ENCODE data around the gene MAP1A. TPM values are rescaled to one million over a fixed set of nuclear protein-coding genes. Genes with fewer than 3 reads are reported as not detected.

MAP1A gene
- 89.7 and 90.5 TPM in 2 replicates for total RNA-seq

GRCh38 chr15:43517354-43518196, at the start of gene MAP1A:
TSS of gene MAP1A (plus strand) at chr15:43517608. CDS start at chr15:43521474, 3,866 bp downstream.

DNA sequence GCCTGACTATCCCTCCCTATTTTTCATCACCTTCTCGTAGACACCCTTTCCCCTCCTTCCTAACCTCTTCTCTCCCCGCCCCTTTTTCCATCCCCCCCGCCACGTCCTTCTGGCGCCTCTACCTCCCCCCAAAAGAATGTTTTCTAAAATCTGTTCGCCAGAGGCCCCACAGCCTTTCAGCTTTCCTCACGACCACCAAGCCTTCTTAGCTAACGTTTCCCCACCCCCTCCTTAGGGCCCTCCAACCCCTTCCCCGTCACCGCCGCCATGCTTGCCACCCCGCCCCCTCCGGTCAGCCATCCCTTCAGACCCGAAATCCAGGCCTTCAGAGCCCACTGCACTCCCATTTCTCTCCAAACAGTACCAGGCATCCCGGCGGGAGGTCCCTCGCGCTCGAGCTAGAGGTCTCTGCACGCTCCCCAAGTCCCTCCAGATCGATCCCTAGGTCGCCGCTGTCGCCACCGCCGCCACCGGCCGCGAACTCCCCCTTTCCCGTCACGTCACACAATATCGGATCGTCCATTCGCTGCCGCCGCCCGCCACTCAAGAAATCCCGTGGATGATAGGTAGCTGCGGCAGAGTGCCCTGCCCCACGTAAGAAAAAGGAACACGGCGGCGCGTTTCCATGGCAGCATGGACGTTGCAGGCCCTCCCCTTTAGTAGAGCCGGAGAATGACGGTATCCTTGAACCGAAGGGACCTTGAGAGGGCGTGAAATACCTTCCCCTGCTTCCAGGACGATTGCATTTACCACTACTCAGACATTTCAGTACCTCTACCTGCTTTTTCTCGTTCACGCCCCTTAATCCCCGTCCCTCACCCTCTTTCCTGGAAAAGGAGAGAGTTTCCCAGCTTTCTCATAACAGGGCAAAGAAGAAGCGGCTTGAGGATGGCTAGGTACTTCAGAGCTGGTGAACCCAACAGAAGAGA, 24.5 kb upstream of the MAP1A start, which contains the start of gene TP53BP1:
TP53BP1 (minus strand) TSS at position 484 of the 929 bp plus-strand sequence; CDS start at position 371, 113 bp downstream.

Other genes with a start within 250 kb of the MAP1A start
- not detected in 2 replicates for gene TGM7, start 215.4 kb upstream of the MAP1A start, total RNA-seq
- 11.2 and 13.2 TPM in 2 replicates for gene LCMT2, start 187.0 kb upstream of the MAP1A start, total RNA-seq
- 20.7 and 29.4 TPM in 2 replicates for gene ZSCAN29, start 146.6 kb upstream of the MAP1A start, total RNA-seq
- gene TUBGCP4, start 146.5 kb upstream of the MAP1A start, total RNA-seq, result 15.1 and 16.7 TPM in 2 replicates
- 135 and 148 TPM in 2 replicates for gene TP53BP1, start 24.5 kb upstream of the MAP1A start, total RNA-seq
- gene PPIP5K1, start 72.6 kb downstream of the MAP1A start, total RNA-seq, result 29.7 and 32.4 TPM in 2 replicates
- not detected in 2 replicates for gene CKMT1B, start 76.4 kb downstream of the MAP1A start, total RNA-seq
- 0.12 TPM in 1 of 2 replicates, not detected in the other for gene STRC, start 101.2 kb downstream of the MAP1A start, total RNA-seq
- 2.1 and 2.9 TPM in 2 replicates for gene CATSPER2, start 131.2 kb downstream of the MAP1A start, total RNA-seq
- gene CKMT1A, start 176.3 kb downstream of the MAP1A start, total RNA-seq, result not detected in 2 replicates
- gene PDIA3, start 228.8 kb downstream of the MAP1A start, total RNA-seq, result 160 and 313 TPM in 2 replicates

Measured in uterine smooth muscle cell (primary cell).